Nephron (organoid): ENCODE data around the gene SUSD1.

Experiments used
- H3K27ac Mint-ChIP-seq, 3 experiments: 2 replicates each; pipeline ENCODE4 v1.8.0; 2020; ENCODE audit warnings: mixed read lengths in 3 of 3, mild to moderate bottlenecking in 2 of 3, moderate library complexity in 1 of 3
- H3K27me3 Mint-ChIP-seq: 2 replicates; pipeline ENCODE4 v1.8.0; 2021; ENCODE audit warnings: low read depth, mild to moderate bottlenecking, moderate library complexity, mixed read lengths
- H3K36me3 Mint-ChIP-seq: 2 replicates; pipeline ENCODE4 v1.8.0; 2020; ENCODE audit warnings: low read depth, mixed read lengths
- H3K4me1 Mint-ChIP-seq: 2 replicates; pipeline ENCODE4 v1.8.0; 2020; ENCODE audit warnings: mixed read lengths
- H3K4me3 Mint-ChIP-seq, 3 experiments: 2 replicates each; pipeline ENCODE4 v1.8.0; 2020; ENCODE audit warnings: mild to moderate bottlenecking in 3 of 3, mixed read lengths in 3 of 3, moderate library complexity in 2 of 3
- H3K9me3 Mint-ChIP-seq: 2 replicates; pipeline ENCODE4 v1.8.0; 2020; ENCODE audit warnings: mixed read lengths
- CTCF ChIP-seq, 3 experiments: fragments of 200-600 bp; sonication (generic); IDR thresholded peaks; one replicate each; pipeline ENCODE4 v1.5.0; 2021; ENCODE audit warnings: antibody characterized with exemption in 3 of 3; ENCODE audit not compliant: unreplicated experiment in 3 of 3

Gene SUSD1

GRCh38 chr9:112081918-112082729, 93.0 kb downstream of the SUSD1 start:
- Mint-ChIP-seq H3K9me3 (peaks cover 4% of the 10 kb centered on the region), H3K27me3 (no peaks in the 10 kb centered on the region), H3K36me3 (peaks cover 36% of the 10 kb centered on the region), H3K27ac (no peak overlapping the region), H3K4me1 (no peaks in the 10 kb centered on the region), H3K4me3 (no peak overlapping the region)
- TF ChIP-seq CTCF (IDR thresholded peaks at IDR 0.05; ENCODE audit: unreplicated experiment in 3 of 3) = no peak

GRCh38 chr9:112080831-112081542, 94.1 kb downstream of the SUSD1 start:
- Mint-ChIP-seq H3K27ac (no peak overlapping the region), H3K36me3 (peaks cover 36% of the 10 kb centered on the region), H3K4me3 (no peak overlapping the region), H3K9me3 (peaks cover 4% of the 10 kb centered on the region), H3K27me3 (no peaks in the 10 kb centered on the region), H3K4me1 (no peaks in the 10 kb centered on the region)
- TF ChIP-seq CTCF (IDR thresholded peaks at IDR 0.05; ENCODE audit: unreplicated experiment in 3 of 3) = no peak

GRCh38 chr9:112078432-112078831, 96.7 kb downstream of the SUSD1 start:
- no peaks in the 10 kb centered on the region for H3K27me3 Mint-ChIP-seq
- H3K27ac Mint-ChIP-seq = no peak overlapping the region
- peaks cover 4% of the 10 kb centered on the region for H3K9me3 Mint-ChIP-seq
- peaks cover 12% of the 10 kb centered on the region for H3K4me1 Mint-ChIP-seq
- no peak for TF ChIP-seq CTCF (IDR thresholded peaks at IDR 0.05; ENCODE audit: unreplicated experiment in 3 of 3)
- peaks cover 24% of the 10 kb centered on the region for H3K36me3 Mint-ChIP-seq
- no peak overlapping the region for H3K4me3 Mint-ChIP-seq

- no peak overlapping the region for H3K4me3 Mint-ChIP-seq
- H3K27me3 Mint-ChIP-seq = no peaks in the 10 kb centered on the region
- no peak for TF ChIP-seq CTCF (IDR thresholded peaks at IDR 0.05; ENCODE audit: unreplicated experiment in 3 of 3)
- H3K27ac Mint-ChIP-seq = no peak overlapping the region
- H3K36me3 Mint-ChIP-seq = peaks cover 17% of the 10 kb centered on the region
- H3K4me1 Mint-ChIP-seq = peaks cover 12% of the 10 kb centered on the region
- no peaks in the 10 kb centered on the region for H3K9me3 Mint-ChIP-seq
Observed at GRCh38 chr9:112076814-112077213, 98.3 kb downstream of the SUSD1 start.

GRCh38 chr9:112075009-112075378, 100.1 kb downstream of the SUSD1 start:
- no peaks in the 10 kb centered on the region for H3K9me3 Mint-ChIP-seq

More at GRCh38 chr9:112075009-112075378, 100.1 kb downstream of the SUSD1 start:
- no peak for TF ChIP-seq CTCF (IDR thresholded peaks at IDR 0.05; ENCODE audit: unreplicated experiment in 3 of 3)
- Mint-ChIP-seq H3K27me3 (no peaks in the 10 kb centered on the region), H3K4me3 (no peak overlapping the region), H3K27ac (peak overlapping the region; percentile 84 to 89 (median 87)), H3K36me3 (peaks cover 13% of the 10 kb centered on the region), H3K4me1 (peaks cover 12% of the 10 kb centered on the region)
